GM12878 (cell line): ENCODE data around the gene ROBO4. TPM values are rescaled to one million over a fixed set of nuclear protein-coding genes. Genes with fewer than 3 reads are reported as not detected.

Experiments used
- ATAC-seq: fragments of 200-7000 bp; cut with Tn5 transposase; 3 replicates; pipeline ENCODE4 v1.9.1; 2020; ENCODE audit warnings: mild to moderate bottlenecking, moderate library complexity
- BruUV-seq: library from RNA; stranded (reverse); fragments of 400-500 nt; replicated peaks from 2 replicates; lab custom pipeline; 2021; lab: Mats Ljungman, UMichigan
- CTCF ChIA-PET: fragments of 300-600 bp; sonication (Branson Sonifier 250); formaldehyde crosslinking; extraction: SDS; loops from one replicate; lab custom pipeline; 2021; ENCODE audit warnings: inconsistent platforms; lab: Yijun Ruan, JAX
- POLR2A ChIA-PET: fragments of 350-600 bp; formaldehyde crosslinking; extraction: SDS; loops from one replicate; lab custom pipeline; 2021; ENCODE audit warnings: inconsistent platforms; lab: Charles Lee
- RAD21 ChIA-PET: fragments of 300-600 bp; sonication (Branson Sonifier 250); formaldehyde crosslinking; loops from one replicate; lab custom pipeline; 2023; ENCODE audit warnings: antibody characterized with exemption; ENCODE audit not compliant: unreplicated experiment; lab: Charles Lee
- SMC1A ChIA-PET: fragments of 300-600 bp; sonication (Branson Sonifier 250); formaldehyde crosslinking; loops from one replicate; lab custom pipeline; 2023; ENCODE audit not compliant: unreplicated experiment, uncharacterized antibody; lab: Charles Lee
- DNase-seq: peaks from one replicate; pipeline ENCODE4 v3.0.0-alpha.2; 2011; ENCODE audit warnings: low read depth, low spot score
- FAIRE-seq: peaks from 3 replicates; lab custom pipeline; 2011; peaks lifted over from hg19 to GRCh38; lab: Jason Lieb, UNC
- H2AFZ ChIP-seq: 2 replicates; pipeline ENCODE4 v1.6.0; 2011; ENCODE audit warnings: low read depth, low read length, control low read depth; ENCODE audit not compliant: control insufficient read depth
- H3K27ac ChIP-seq: 2 replicates; pipeline ENCODE4 v1.5.1; 2011; ENCODE audit warnings: control low read depth; ENCODE audit not compliant: control insufficient read depth, insufficient read depth
- H3K27me3 ChIP-seq, 2 experiments: replicated peaks in 1 of 2; 2 replicates each; pipeline versions ENCODE4 v1.6.0 to v1.6.1; 2011; ENCODE audit warnings: low read length in 1 of 2; ENCODE audit not compliant: control insufficient read depth in 2 of 2, insufficient read depth in 2 of 2
- H3K36me3 ChIP-seq, 2 experiments: 2 replicates each; pipeline ENCODE4 v1.5.1; 2011; ENCODE audit warnings: low read length in 1 of 2; ENCODE audit not compliant: control insufficient read depth in 2 of 2, insufficient read depth in 2 of 2
- H3K4me1 ChIP-seq: 2 replicates; pipeline ENCODE4 v1.6.1; 2011; ENCODE audit warnings: mild to moderate bottlenecking, low read length, moderate library complexity, mixed read lengths; ENCODE audit not compliant: control insufficient read depth, insufficient read depth
- H3K4me2 ChIP-seq: 2 replicates; pipeline ENCODE4 v1.6.0; 2011; ENCODE audit warnings: control low read depth; ENCODE audit not compliant: control insufficient read depth, insufficient read depth
- H3K4me3 ChIP-seq: fragments of 200-600 bp; sonication (generic); 2 replicates; pipeline ENCODE4 v1.5.1; 2016
- H3K79me2 ChIP-seq: 2 replicates; pipeline ENCODE4 v1.6.0; 2011; ENCODE audit warnings: low read length; ENCODE audit not compliant: control insufficient read depth, insufficient read depth
- H3K9ac ChIP-seq: 2 replicates; pipeline ENCODE4 v1.8.0; 2011; ENCODE audit warnings: low read length, control low read depth, mixed read lengths; ENCODE audit not compliant: control insufficient read depth, insufficient read depth
- H3K9me3 ChIP-seq: replicated peaks from 3 replicates; pipeline ENCODE4 v1.5.1; 2011; ENCODE audit warnings: mild to moderate bottlenecking, low read length; ENCODE audit not compliant: control insufficient read depth, insufficient read depth
- H4K20me1 ChIP-seq: 2 replicates; pipeline ENCODE4 v1.6.0; 2011; ENCODE audit not compliant: control insufficient read depth, insufficient read depth
- BCL11A ChIP-seq: IDR thresholded peaks from 2 replicates; pipeline ENCODE4 v1.6.1; 2011; ENCODE audit warnings: low read depth, low read length
- EED ChIP-seq: sonication (generic); IDR thresholded peaks from 2 replicates; pipeline ENCODE4 v1.6.1; 2016; ENCODE audit warnings: antibody characterized with exemption, low read depth
- ETV6 ChIP-seq, 2 experiments: fragments of 450-650 bp in 1 of 2; IDR thresholded peaks in 1 of 2; conservative IDR thresholded peaks in 1 of 2; 2 replicates each; pipeline ENCODE4 v1.6.1; 2014; ENCODE audit warnings: antibody characterized with exemption in 1 of 2, borderline replicate concordance in 1 of 2, low read depth in 1 of 2, mild to moderate bottlenecking in 1 of 2, moderate library complexity in 1 of 2
- HDAC6 ChIP-seq: fragments of 200-600 bp; sonication (generic); IDR thresholded peaks from one replicate; pipeline ENCODE4 v1.8.0; 2017; ENCODE audit warnings: antibody characterized with exemption; ENCODE audit not compliant: unreplicated experiment
- IKZF1 ChIP-seq: fragments of 450-650 bp; conservative IDR thresholded peaks from 2 replicates; pipeline ENCODE4 v1.6.1; 2017; ENCODE audit warnings: antibody characterized with exemption, mild to moderate bottlenecking
- MEF2B ChIP-seq: fragments of 450-650 bp; IDR thresholded peaks from 2 replicates; pipeline ENCODE4 v1.6.1; 2018; ENCODE audit warnings: mild to moderate bottlenecking, moderate library complexity; ENCODE audit not compliant: partially characterized antibody, poor library complexity, severe bottlenecking
- NFXL1 ChIP-seq: fragments of 450-650 bp; IDR thresholded peaks from 2 replicates; pipeline ENCODE4 v1.6.1; 2017; ENCODE audit warnings: antibody characterized with exemption, mild to moderate bottlenecking, borderline replicate concordance
- PAX8 ChIP-seq: fragments of 450-650 bp; IDR thresholded peaks from 2 replicates; pipeline ENCODE4 v1.6.1; 2017; ENCODE audit warnings: mild to moderate bottlenecking, moderate library complexity
- RB1 ChIP-seq: fragments of 450-650 bp; formaldehyde crosslinking; IDR thresholded peaks from 2 replicates; pipeline ENCODE4 v1.6.1; 2017; ENCODE audit warnings: mild to moderate bottlenecking, borderline replicate concordance
- ZZZ3 ChIP-seq: IDR thresholded peaks from 2 replicates; pipeline ENCODE4 v1.6.1; 2011; ENCODE audit warnings: low read depth; ENCODE audit not compliant: control insufficient read depth, insufficient read length
- WGBS: methylation state at CpG from one replicate; pipeline ENCODE4 v1.1.6; 2016; ENCODE audit warnings: low lambda C conversion rate; ENCODE audit not compliant: insufficient replicate concordance, insufficient coverage; ENCODE audit errors: missing lambda C conversion rate; 5-methylcytosine and 5-hydroxymethylcytosine counted together
- in situ Hi-C: fragments of 300-500 bp; cut with MboI; formaldehyde crosslinking; loops from 9 replicates; pipeline ENCODE4 v1.14.3; 2018; ENCODE audit warnings: mixed read lengths
- intact Hi-C: fragments of 100-400 bp; cut with micrococcal nuclease; formaldehyde crosslinking; loops from one replicate; pipeline ENCODE4 v1.14.2; 2022; ENCODE audit not compliant: unreplicated experiment
- polyA plus RNA-seq, 11 experiments: library from polyadenylated mRNA; depleted of rRNA in 4 of 11; unstranded in 6 of 11; stranded (reverse) in 5 of 11; fragments of >200 nt; fragmentation: Nextera tagmentation in 4 of 11; fragmentation: Illumina TruSeq in 1 of 11; extraction: Ambion mirVana in 4 of 11; extraction: Trizol in 1 of 11; gene quantifications; 1 replicate in 1 of 11; 2 replicates in 10 of 11; pipeline versions ENCODE4 v1.2.1 to v1.2.3, GENCODE V29; 2011 to 2016; ENCODE audit warnings: inconsistent platforms in 2 of 11, missing spikeins in 2 of 11, low read depth in 1 of 11
- total RNA-seq, 4 experiments: library from RNA; depleted of rRNA in 3 of 4; stranded (reverse); fragments of >200 nt in 3 of 4; fragmentation: Illumina TruSeq in 1 of 4; extraction: Trizol in 1 of 4; gene quantifications; 2 replicates each; pipeline versions ENCODE4 v1.2.1 to v1.2.3, GENCODE V29; 2013 to 2021

Gene ROBO4
- total and polyA plus RNA-seq, 10 of the 15 experiments (the other 5 are each of a cell fraction or from before 2014, with no cell fraction given), result not detected

GRCh38 chr11:124870430-124870829 is 27.2 kb downstream of the ROBO4 start:
- TF ChIP-seq RB1 (no peak), EED (no peak), BCL11A (no peak), PAX8 (no peak), ETV6 (conservative IDR thresholded peaks at IDR 0.05 in 1 of 2, IDR thresholded peaks at IDR 0.05 in 1 of 2; ENCODE audit: borderline replicate concordance in 1 of 2, low read depth in 1 of 2) (no peak), IKZF1 (no peak), ZZZ3 (no peak), MEF2B (no peak), HDAC6 (no peak), NFXL1 (no peak)
- no peaks in the 10 kb centered on the region for H3K4me1 ChIP-seq
- ATAC-seq (no peak), FAIRE-seq (no peak), DNase-seq (no peak)
- peaks cover 15 to 24% of the 10 kb centered on the region in 2 experiments for H3K27me3 ChIP-seq
- H3K4me3 ChIP-seq, result no peak overlapping the region
- ChIA-PET CTCF (interaction anchor here (0.8 kb wide), 1 partner anchor 240 kb away, joined by 3 read pairs; no protein-coding TSS in a partner anchor), SMC1A (no interaction called here), POLR2A (no interaction called here), RAD21 (no interaction called here)
- BruUV-seq, result no TSS peak
- H3K9ac ChIP-seq, result no peak overlapping the region
- H3K9me3 ChIP-seq, result no peaks in the 10 kb centered on the region
- no peaks in the 10 kb centered on the region for H3K79me2 ChIP-seq
- in situ Hi-C loops (no loop called here), intact Hi-C loops (no loop called here)
- no peaks in the 10 kb centered on the region for H3K36me3 ChIP-seq
- no peaks in the 10 kb centered on the region for H4K20me1 ChIP-seq
- no peak overlapping the region for H3K27ac ChIP-seq
- H2AFZ ChIP-seq, result no peak overlapping the region
- H3K4me2 ChIP-seq, result no peak overlapping the region
- WGBS, result 88% methylated on average over 7 of the region's 7 CpGs
